Activated T-helper 9 cell treated with anti-CD3 and anti-CD28 coated beads, Interleukin-2, amount 50 U/mL, for 16 hours (primary cell): ENCODE measurements around the gene CPZ.
"Not testable (repeated sequence)": the region's sequence is repeated elsewhere in the genome, so short reads cannot be mapped to it uniquely, and the experiment has no call there.

Experiments used
- DNase-seq: peaks from one replicate; pipeline ENCODE4 v3.0.0-alpha.2; 2020; ENCODE audit warnings: low read depth

CPZ gene

DNA sequence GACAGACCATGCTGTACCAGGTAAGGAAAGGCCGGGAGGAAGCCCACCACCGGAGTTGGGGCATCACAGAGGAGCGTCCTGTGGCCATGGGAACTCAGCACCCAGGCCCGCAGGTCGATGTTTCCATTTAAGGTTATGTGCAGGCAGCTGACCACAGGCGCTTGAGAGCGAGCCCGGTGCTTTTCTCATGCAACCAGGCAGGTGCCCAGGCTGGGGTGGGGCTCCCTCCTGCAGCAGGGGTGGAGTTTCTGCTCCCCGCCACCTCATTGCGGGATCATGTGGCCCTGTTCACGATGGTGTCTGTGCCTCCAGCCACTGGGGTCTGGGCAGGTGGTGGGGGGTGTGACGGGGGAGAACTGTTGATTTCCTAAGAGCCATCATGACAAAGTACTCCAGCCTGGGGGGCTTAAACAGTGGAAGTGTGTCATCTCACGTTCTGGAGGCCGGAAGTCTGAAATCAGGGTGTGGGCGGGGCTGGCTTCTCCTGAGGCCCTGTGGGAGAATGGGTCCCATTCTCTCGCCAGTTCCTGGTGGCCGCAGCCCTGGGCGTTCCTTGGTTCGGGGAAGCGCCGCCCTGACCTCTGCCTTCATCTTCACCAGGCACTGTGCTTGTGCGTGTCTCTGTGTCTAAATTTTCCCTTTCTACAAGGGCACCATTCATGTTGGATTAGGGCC is 60.9 kb downstream of the CPZ start:
- no peak for DNase-seq

DNA sequence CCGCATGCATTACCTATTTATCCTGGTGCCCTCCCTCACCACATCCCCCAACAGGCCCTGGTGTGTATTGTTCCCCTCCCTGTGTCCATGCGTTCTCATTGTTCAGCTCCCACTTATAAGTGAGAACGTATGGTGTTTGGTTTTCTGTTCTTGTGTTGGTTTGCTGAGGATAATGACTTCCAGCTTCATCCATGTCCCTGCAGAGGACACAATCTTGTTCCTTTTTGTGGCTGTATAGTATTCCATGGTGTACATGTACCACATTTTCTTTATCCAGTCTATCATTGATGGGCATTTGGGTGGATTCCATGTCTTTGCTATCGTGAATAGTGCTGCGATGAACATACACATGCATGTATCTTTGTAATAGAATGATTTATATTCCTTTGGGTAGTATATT is 61.6 kb downstream of the CPZ start:
- DNase-seq = not testable (repeated sequence)

DNA sequence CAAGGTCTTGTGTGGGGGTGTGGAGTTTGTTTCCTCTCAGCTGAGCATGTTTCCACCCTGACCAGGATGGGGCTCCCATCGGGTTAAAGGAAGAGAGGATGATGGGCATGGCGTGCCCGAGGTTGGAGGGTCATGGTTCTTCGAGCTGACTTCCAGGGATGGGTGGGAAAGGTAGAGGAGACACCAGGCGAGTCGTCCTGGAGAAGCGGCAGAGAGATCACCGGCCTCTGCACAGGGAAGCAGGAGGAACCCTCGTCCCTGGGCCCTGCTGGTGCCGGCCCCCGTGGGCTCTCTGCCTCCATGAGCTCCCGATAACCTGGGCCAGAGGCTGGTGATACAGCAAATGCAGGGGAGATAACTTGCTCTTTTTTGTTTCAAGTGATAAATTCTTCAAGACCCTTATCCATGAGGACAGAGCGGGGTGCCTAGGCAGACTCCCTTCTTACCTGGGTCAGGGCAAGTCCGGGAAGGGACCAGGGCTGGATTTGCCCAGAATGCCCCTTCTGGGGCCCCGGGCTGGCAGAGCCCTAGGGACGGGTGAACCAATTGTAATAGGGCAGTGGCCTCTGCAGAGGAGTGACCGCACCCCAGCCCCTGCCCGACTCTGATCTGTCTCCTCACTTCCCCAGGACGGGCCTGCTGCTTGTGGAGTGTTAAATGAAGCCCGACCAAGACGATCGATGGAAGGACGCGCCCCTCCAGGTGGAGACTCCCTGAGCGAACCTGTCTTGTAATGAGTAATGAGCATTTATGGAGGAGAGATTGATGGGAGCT is 63.0 kb downstream of the CPZ start:
- DNase-seq = no peak

DNA sequence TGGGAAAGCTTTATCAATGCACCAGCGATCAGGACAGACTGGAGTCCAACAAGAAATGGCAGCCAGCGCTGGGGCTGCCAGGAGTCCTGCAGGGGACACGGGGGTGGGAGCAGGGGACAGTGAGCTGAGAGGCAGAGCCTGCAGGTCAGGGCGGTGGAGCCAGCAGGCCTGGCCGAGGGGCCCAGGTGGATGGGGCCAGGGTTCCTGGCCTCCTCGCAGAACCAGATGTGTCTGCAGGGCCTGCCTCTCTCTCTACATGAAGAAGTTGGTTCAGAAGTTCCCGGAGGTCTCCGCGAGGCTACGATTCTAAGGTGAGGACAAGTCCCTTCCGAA is 63.6 kb downstream of the CPZ start:
- DNase-seq = no peak

DNA sequence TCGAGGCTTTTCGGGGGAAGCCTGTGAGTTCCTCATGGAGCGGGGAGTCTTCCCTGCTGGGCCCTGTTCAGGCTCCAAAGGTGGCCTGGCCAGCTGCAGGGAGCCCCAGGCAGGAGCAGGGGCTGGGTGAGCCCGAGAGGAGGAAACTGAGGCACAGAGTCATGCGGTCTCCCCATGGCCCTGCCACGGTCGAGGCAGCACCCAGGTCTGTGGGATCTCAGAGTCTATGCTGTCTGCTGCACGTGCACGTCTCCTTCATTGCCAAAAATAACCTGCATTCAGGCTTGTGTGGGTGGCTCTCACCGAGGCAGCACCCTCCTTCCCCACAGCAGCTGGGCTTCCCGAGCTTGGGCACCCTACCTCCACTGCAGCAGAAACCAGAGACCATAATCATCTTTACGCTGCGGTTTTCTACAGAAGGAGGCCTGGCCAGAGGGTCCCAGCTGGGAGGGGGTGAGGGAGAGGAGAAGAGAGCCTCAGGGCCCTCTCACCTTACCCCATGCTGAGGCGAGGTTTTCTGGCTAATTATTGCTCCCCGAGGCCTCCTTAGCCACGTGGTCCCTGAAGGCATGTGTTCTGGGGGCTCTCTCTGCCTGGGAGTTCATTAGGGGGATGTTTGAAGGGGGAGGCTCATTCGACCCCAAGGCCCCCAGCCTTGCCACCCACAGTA is 64.3 kb downstream of the CPZ start:
- DNase-seq = no peak

DNA sequence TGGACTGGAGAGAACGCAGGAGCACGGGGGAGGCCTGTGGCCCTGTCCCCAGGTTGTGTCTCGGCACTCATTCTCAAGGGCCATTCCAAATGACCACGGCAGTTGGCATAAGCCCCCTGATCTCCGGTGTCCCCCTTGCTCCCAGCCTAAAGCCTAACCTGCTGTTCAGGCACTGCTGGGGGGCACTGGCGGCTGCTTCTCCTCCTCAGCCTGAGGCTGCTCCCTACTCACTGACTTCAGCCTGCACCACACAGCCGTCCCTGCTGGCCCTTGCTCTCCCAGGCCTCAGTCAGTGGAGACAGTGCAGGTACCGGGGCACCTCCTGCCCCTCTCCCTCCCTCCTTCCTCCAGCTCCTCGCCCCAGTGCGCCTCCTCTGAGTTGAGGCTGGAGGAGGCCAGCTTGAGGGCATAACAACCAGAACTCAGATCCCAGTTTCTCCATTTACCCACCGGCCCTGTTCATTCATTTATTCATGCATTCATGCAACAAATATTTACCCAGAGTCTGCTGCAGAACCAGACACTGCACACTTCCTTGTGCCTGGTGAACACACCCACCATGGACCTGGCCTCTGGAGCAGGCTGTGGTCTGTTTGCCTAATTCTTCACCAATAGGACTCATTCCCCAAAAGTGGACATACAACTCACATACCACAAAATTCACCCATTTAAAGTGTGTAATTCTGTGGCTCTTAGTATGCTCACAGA is 65.0 kb downstream of the CPZ start:
- no peak for DNase-seq

DNA sequence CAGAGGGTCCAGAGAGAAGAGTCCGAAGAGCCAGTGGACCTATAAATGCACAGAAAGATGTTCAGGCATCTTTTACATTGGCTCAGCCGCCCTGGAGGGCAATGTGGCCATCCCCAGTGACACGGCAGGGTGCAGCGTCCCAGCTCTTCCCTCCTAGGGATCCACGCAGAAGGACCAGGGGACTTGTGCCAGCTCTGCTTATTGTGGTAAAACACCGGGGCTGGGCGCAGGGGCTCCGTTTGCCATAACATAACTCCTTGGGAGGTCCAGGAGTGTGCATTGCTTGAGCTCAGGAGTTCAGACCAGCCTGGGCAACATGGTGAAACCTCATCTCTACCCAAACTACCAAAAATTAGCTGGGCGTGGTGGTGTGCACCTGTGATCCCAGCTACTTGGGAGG is 70.2 kb downstream of the CPZ start:
- DNase-seq = no peak

DNA sequence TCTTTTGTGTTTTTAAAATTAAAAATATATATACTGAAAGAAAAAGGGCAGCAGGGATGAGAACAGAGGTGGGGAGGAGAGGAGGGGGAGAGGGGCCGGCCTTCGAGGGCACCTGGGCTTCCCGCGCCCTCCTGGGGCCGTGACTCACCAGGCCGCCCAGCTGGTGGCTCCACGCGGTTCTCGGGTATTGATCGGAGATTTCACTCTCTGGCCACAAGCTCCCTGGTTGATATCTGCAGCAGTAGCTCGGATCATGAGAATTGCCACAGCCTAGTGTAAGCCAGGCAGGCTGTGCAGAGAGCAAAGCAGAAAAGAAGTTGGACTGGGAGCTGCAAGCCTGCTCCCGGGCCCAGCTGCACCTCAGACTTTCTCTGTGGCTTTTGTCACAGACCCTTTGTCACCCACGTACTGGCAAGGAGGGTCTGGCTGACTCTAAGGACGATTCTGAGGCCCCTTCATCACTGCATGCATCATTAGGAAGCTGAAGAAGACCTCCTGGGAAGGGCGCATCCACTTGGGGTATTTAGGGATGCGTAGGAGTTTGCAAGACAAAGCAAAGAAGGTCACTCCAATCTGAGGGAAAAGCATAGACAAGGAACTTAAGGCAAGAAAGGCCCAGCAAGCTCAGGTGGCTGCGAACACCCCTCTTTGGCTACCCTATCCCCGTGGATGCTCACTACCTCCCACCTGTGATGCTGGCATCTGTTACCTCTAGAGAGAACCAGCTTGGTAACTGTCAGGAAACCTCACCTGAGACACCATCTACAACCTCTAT is 71.7 kb downstream of the CPZ start:
- no peak for DNase-seq

DNA sequence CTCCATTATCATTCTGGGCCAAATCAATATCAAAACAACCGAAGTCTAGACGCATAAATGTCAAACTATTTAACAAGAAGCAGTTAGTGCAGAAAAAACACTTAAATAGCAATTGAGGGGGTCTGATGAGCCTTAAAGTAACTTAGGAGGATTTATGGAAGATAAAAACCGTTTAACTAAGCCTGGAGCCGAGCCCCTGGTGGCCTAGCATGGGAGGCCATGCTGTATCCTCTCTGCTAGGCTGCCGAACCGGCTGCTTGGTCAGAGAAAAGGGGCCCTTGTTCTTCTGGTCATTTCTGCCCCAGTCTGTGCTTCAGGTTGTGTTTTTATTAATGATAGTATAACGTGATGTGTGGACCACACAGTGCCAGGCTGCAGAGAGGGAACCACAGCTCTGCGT is 72.4 kb downstream of the CPZ start:
- no peak for DNase-seq

DNA sequence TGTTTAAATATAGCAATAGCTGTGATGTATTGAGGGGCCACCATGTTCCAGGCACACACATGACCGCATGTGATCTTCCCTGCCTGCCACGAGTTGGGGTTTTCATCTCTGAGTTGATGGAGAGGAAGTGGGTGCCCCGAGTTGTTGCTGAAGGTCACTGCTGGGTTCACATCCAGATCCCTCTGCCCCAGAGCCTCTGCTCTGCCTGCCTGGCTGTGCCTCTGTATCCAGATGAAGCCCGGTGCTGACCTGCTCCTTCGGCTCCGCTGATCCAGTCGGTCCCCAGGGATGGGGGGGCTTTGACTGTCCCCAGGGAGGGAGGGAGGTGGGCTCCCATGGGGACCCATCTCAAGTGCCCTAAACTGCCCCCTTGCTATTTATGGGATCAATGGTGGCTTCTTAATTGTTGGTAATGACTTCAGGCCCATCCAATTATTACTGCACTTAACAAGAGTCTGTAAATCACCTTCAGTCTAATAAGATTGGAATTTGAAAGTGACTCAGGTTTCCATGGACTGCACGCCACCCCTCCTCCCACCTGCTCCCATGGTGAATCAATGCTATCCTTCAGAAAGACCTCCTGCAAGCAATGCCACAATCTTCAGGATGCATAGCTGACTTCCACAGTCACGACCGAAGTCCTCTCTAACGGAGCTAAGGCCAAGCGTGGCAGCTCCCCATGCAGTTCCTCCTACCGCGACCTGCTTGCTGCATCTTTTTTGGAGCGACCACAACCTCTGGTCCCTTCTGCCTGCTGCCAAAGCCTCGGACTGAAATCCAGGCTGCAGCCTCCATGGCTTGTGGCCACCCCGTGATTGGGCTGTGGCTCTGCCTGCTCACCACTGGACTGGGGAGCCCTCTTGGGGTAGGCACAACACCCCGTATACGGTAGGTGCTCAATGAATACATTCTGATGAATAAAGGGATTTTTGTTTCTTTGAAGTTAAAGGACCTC is 73.1 kb downstream of the CPZ start:
- DNase-seq = no peak

DNA sequence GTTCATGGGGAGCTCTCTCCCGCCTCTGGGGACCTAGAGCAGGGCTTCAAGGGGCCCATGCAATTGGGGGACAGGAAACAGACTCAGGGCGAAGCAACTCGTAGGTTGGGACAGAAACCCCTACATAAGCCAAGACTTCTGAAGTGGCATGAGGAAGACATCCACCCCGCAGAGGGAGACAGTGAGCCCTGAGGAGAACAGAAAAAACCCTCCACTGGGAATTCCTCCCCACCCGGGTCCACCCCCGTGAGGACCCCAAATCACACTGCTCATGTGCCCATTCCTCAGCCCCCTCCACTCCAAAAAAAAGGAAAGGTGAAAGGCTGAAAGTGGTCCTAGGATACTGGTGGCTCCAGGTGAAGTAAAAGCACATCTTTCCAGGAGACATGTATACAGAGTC is 74.0 kb downstream of the CPZ start:
- DNase-seq = no peak
